Uterus (tissue), 4 donors: ENCODE data around the gene PCNX2. TPM values are rescaled to one million over a fixed set of nuclear protein-coding genes. Genes with fewer than 3 reads are reported as not detected.

ENCODE experiments used
- DNase-seq, 2 donors: peaks; one replicate each; pipeline ENCODE4 v3.0.0-alpha.2; 2019 to 2020
- H3K27ac ChIP-seq, 2 donors: fragments of 200-600 bp; sonication (generic); 1 replicate in 1 of 2; 2 replicates in 1 of 2; pipeline ENCODE4 v1.5.1; 2016 to 2018
- H3K27me3 ChIP-seq, 2 donors: fragments of 200-600 bp; sonication (generic); one replicate each; pipeline ENCODE4 v1.5.1; 2018 to 2019; ENCODE audit warnings: control low read depth in 1 of 2
- H3K36me3 ChIP-seq, 2 donors: fragments of 200-600 bp; sonication (generic); one replicate each; pipeline ENCODE4 v1.5.1; 2019; ENCODE audit warnings: control low read depth in 1 of 2
- H3K4me1 ChIP-seq, 2 donors: fragments of 200-600 bp; sonication (generic); one replicate each; pipeline ENCODE4 v1.5.1; 2018 to 2019; ENCODE audit warnings: control low read depth in 1 of 2
- H3K4me3 ChIP-seq, 2 donors: fragments of 200-600 bp; sonication (generic); 1 replicate in 1 of 2; 2 replicates in 1 of 2; pipeline ENCODE4 v1.5.1; 2018 to 2019; ENCODE audit warnings: mild to moderate bottlenecking in 1 of 2
- H3K9me3 ChIP-seq, 2 donors: fragments of 200-600 bp; sonication (generic); one replicate each; pipeline ENCODE4 v1.5.1; 2019; ENCODE audit warnings: control low read depth in 1 of 2
- CTCF ChIP-seq, 4 experiments: fragments of 200-600 bp in 2 of 4; fragments of 450-650 bp in 2 of 4; sonication (generic) in 2 of 4; IDR thresholded peaks; one replicate each; pipeline ENCODE4 v1.5.1; 2016 to 2019; ENCODE audit warnings: antibody characterized with exemption in 4 of 4, mild to moderate bottlenecking in 2 of 4, moderate library complexity in 1 of 4
- POLR2A ChIP-seq, 2 donors: fragments of 450-650 bp; IDR thresholded peaks; one replicate each; pipeline ENCODE4 v1.6.1; 2016; ENCODE audit warnings: antibody characterized with exemption in 2 of 2, mild to moderate bottlenecking in 1 of 2, moderate library complexity in 1 of 2
- intact Hi-C: fragments of 100-400 bp; cut with DNase I; formaldehyde crosslinking; loops from one replicate; pipeline ENCODE4 v1.15.1; 2023; ENCODE audit warnings: low total_unique reads
- total RNA-seq, 4 donors: library from RNA; depleted of rRNA in 3 of 4; stranded (reverse); fragments of >200 nt in 3 of 4; gene quantifications; one replicate each; pipeline versions ENCODE4 v1.1.0 to v1.2.4, GENCODE V29; 2014 to 2023
- donor health status: DM: yes; HTN: yes; CAD: no.

The PCNX2 gene
- total RNA-seq, 4 donors from 2014 or later: 4.1 to 36.2 (median 14.1) TPM

GRCh38 chr1:233257786-233258185 is 37.7 kb downstream of the PCNX2 start:
- Histone ChIP-seq H3K4me1 (no peaks in the 10 kb centered on the region), H3K4me3 (no peak overlapping the region), H3K27me3 (no peaks in the 10 kb centered on the region), H3K36me3 (no peaks in the 10 kb centered on the region), H3K27ac (no peak overlapping the region), H3K9me3 (no peaks in the 10 kb centered on the region)
- no peak for DNase-seq
- no peak for TF ChIP-seq CTCF (IDR thresholded peaks at IDR 0.05)
- no peak for TF ChIP-seq POLR2A (IDR thresholded peaks at IDR 0.05)
- intact Hi-C loops: no loop called here

- H3K27me3 ChIP-seq: no peaks in the 10 kb centered on the region
- no peaks in the 10 kb centered on the region for H3K9me3 ChIP-seq
- intact Hi-C loops: no loop called here
- H3K36me3 ChIP-seq: no peaks in the 10 kb centered on the region
- H3K4me1 ChIP-seq: no peaks in the 10 kb centered on the region
- H3K27ac ChIP-seq: no peak overlapping the region
- TF ChIP-seq CTCF (IDR thresholded peaks at IDR 0.05) (no peak), POLR2A (IDR thresholded peaks at IDR 0.05) (no peak)
- H3K4me3 ChIP-seq: no peak overlapping the region
- DNase-seq: no peak
Measured at GRCh38 chr1:233256789-233257188, 38.7 kb downstream of the PCNX2 start.

DNA sequence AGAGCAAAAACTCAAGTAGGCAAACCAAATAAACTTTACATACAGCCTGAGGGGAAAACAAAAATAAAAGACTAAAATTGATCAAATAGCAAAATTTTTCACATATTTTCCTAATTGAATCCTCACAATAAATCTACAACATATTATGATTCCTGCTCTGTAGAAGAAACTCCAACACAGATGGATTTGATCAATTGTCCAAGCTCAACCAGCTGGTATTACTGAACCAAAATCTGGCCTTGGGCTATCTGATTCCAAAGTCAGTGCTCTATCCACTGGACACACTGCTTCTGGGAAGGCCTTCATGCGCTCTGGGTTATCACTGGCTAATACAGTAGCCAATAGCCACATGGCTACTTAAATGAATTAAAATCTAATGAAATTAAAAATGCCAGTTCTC is 39.3 kb downstream of the PCNX2 start:
- Histone ChIP-seq H3K4me1 (no peaks in the 10 kb centered on the region), H3K36me3 (no peaks in the 10 kb centered on the region), H3K27me3 (no peaks in the 10 kb centered on the region), H3K4me3 (no peak overlapping the region), H3K27ac (no peak overlapping the region), H3K9me3 (no peaks in the 10 kb centered on the region)
- intact Hi-C loops: no loop called here
- DNase-seq: no peak
- TF ChIP-seq POLR2A (IDR thresholded peaks at IDR 0.05): no peak

GRCh38 chr1:233255145-233255544 is 40.4 kb downstream of the PCNX2 start:
- TF ChIP-seq POLR2A (IDR thresholded peaks at IDR 0.05) (no peak), CTCF (IDR thresholded peaks at IDR 0.05) (no peak)
- no peak overlapping the region for H3K4me3 ChIP-seq
- H3K4me1 ChIP-seq: no peaks in the 10 kb centered on the region
- no peak for DNase-seq
- no peaks in the 10 kb centered on the region for H3K36me3 ChIP-seq
- no peak overlapping the region for H3K27ac ChIP-seq
- no peaks in the 10 kb centered on the region for H3K9me3 ChIP-seq
- intact Hi-C loops: no loop called here
- no peaks in the 10 kb centered on the region for H3K27me3 ChIP-seq

- no peaks in the 10 kb centered on the region for H3K9me3 ChIP-seq
- no peak for TF ChIP-seq POLR2A (IDR thresholded peaks at IDR 0.05)
- no peak for TF ChIP-seq CTCF (IDR thresholded peaks at IDR 0.05)
- H3K27ac ChIP-seq: no peak overlapping the region
- intact Hi-C loops: no loop called here
- DNase-seq: no peak
- no peak overlapping the region for H3K4me3 ChIP-seq
- no peaks in the 10 kb centered on the region for H3K27me3 ChIP-seq
- H3K4me1 ChIP-seq: no peaks in the 10 kb centered on the region
- no peaks in the 10 kb centered on the region for H3K36me3 ChIP-seq
Measured at GRCh38 chr1:233253832-233254331, 41.6 kb downstream of the PCNX2 start.

GRCh38 chr1:233253231-233253831 is 42.2 kb downstream of the PCNX2 start:
- Histone ChIP-seq H3K4me3 (no peak overlapping the region), H3K4me1 (no peaks in the 10 kb centered on the region), H3K27ac (no peak overlapping the region)

More at GRCh38 chr1:233253231-233253831, 42.2 kb downstream of the PCNX2 start:
- H3K27me3 ChIP-seq: no peaks in the 10 kb centered on the region
- no peak for DNase-seq
- H3K9me3 ChIP-seq: no peaks in the 10 kb centered on the region
- TF ChIP-seq POLR2A (IDR thresholded peaks at IDR 0.05): no peak
- TF ChIP-seq CTCF (IDR thresholded peaks at IDR 0.05): no peak
- intact Hi-C loops: no loop called here
- H3K36me3 ChIP-seq: no peaks in the 10 kb centered on the region
